Astrocyte (in vitro differentiated cells and primary cell): ENCODE results near the gene CABLES2. TPM values are rescaled to one million over a fixed set of nuclear protein-coding genes. Genes with fewer than 3 reads are reported as not detected.

Experiments used
- DNase-seq: peaks from one replicate; pipeline ENCODE4 v3.0.0-alpha.2; 2010; ENCODE audit warnings: low read depth
- FAIRE-seq: peaks from 2 replicates; lab custom pipeline; 2011; peaks lifted over from hg19 to GRCh38; lab: Jason Lieb, UNC
- H2AFZ ChIP-seq: 2 replicates; pipeline ENCODE4 v1.6.0; 2012; ENCODE audit warnings: low read depth, low read length, inconsistent platforms
- H3K27ac ChIP-seq: 2 replicates; pipeline ENCODE4 v1.5.1; 2011; ENCODE audit warnings: low read depth, low read length, inconsistent platforms
- H3K27me3 ChIP-seq: 2 replicates; pipeline ENCODE4 v1.6.0; 2011; ENCODE audit warnings: low read length, inconsistent platforms; ENCODE audit not compliant: insufficient read depth
- H3K36me3 ChIP-seq: 2 replicates; pipeline ENCODE4 v1.5.1; 2011; ENCODE audit warnings: low read length, inconsistent platforms; ENCODE audit not compliant: insufficient read depth
- H3K4me1 ChIP-seq: 2 replicates; pipeline ENCODE4 v1.5.1; 2011; ENCODE audit warnings: low read length, inconsistent platforms; ENCODE audit not compliant: insufficient read depth
- H3K4me2 ChIP-seq: 2 replicates; pipeline ENCODE4 v1.6.0; 2012; ENCODE audit warnings: low read length, inconsistent platforms
- H3K4me3 ChIP-seq: 2 replicates; pipeline ENCODE4 v1.5.1; 2011; ENCODE audit warnings: low read depth, mild to moderate bottlenecking, low read length, inconsistent platforms; ENCODE audit not compliant: insufficient read depth
- H3K79me2 ChIP-seq: 2 replicates; pipeline ENCODE4 v1.6.0; 2012; ENCODE audit warnings: mild to moderate bottlenecking, low read length, inconsistent platforms; ENCODE audit not compliant: insufficient read depth
- H3K9ac ChIP-seq: 2 replicates; pipeline ENCODE4 v1.6.0; 2012; ENCODE audit warnings: mild to moderate bottlenecking, low read length, inconsistent platforms
- H3K9me3 ChIP-seq: 2 replicates; pipeline ENCODE4 v1.5.1; 2012; ENCODE audit warnings: low read depth, mild to moderate bottlenecking, low read length, inconsistent platforms; ENCODE audit not compliant: insufficient read depth
- H4K20me1 ChIP-seq: 2 replicates; pipeline ENCODE4 v1.6.0; 2012; ENCODE audit warnings: low read length, inconsistent platforms; ENCODE audit not compliant: insufficient read depth
- H3K27ac Mint-ChIP-seq: one replicate; pipeline ENCODE4 v1.8.0; 2021; ENCODE audit warnings: mild to moderate bottlenecking, mixed read lengths; ENCODE audit not compliant: unreplicated experiment
- H3K27me3 Mint-ChIP-seq: one replicate; pipeline ENCODE4 v1.8.0; 2021; ENCODE audit warnings: low read depth, mixed read lengths; ENCODE audit not compliant: unreplicated experiment
- H3K36me3 Mint-ChIP-seq: one replicate; pipeline ENCODE4 v1.8.0; 2021; ENCODE audit warnings: low read depth, mixed read lengths; ENCODE audit not compliant: unreplicated experiment
- H3K4me1 Mint-ChIP-seq: one replicate; pipeline ENCODE4 v1.8.0; 2021; ENCODE audit warnings: low read depth, mixed read lengths; ENCODE audit not compliant: unreplicated experiment
- H3K4me3 Mint-ChIP-seq: one replicate; pipeline ENCODE4 v1.8.0; 2021; ENCODE audit warnings: mild to moderate bottlenecking, moderate library complexity, mixed read lengths; ENCODE audit not compliant: unreplicated experiment
- H3K9me3 Mint-ChIP-seq: one replicate; pipeline ENCODE4 v1.8.0; 2021; ENCODE audit warnings: mild to moderate bottlenecking, mixed read lengths; ENCODE audit not compliant: unreplicated experiment
- CTCF ChIP-seq: IDR thresholded peaks from 2 replicates; pipeline ENCODE4 v1.5.1; 2011; ENCODE audit warnings: low read depth, mild to moderate bottlenecking, inconsistent platforms, low read length, moderate library complexity; ENCODE audit not compliant: insufficient read depth
- EZH2 ChIP-seq: IDR thresholded peaks from 2 replicates; pipeline ENCODE4 v1.6.1; 2012; ENCODE audit warnings: mild to moderate bottlenecking, low read length, inconsistent platforms; ENCODE audit not compliant: insufficient read depth
- total RNA-seq: library from RNA; stranded (reverse); gene quantifications from 2 replicates; pipeline ENCODE4 v1.2.1, GENCODE V29; 2021

CABLES2 gene
- total RNA-seq, 1 donor from 2014 or later: 4.4 TPM

- FAIRE-seq (no peak), DNase-seq (no peak)
- Histone ChIP-seq H3K4me1 (peaks cover 45% of the 10 kb centered on the region), H4K20me1 (peaks cover 27% of the 10 kb centered on the region), H3K9ac (no peak overlapping the region), H3K79me2 (peaks cover 3% of the 10 kb centered on the region), H3K4me3 (no peak overlapping the region), H3K36me3 (no peaks in the 10 kb centered on the region), H3K4me2 (peak overlapping the region; percentile 79), H2AFZ (no peak overlapping the region), H3K27me3 (peaks cover 3% of the 10 kb centered on the region), H3K27ac (no peak overlapping the region), H3K9me3 (no peaks in the 10 kb centered on the region)
- Mint-ChIP-seq H3K27ac (no peak overlapping the region), H3K4me3 (no peak overlapping the region), H3K36me3 (no peaks in the 10 kb centered on the region), H3K27me3 (no peaks in the 10 kb centered on the region), H3K4me1 (peaks cover 24% of the 10 kb centered on the region), H3K9me3 (no peaks in the 10 kb centered on the region)
- TF ChIP-seq EZH2: no peak
- TF ChIP-seq CTCF: no peak
These were observed 36.1 kb downstream of the CABLES2 start for GRCh38 chr20:62370807-62371587.

- H3K27me3 Mint-ChIP-seq: no peaks in the 10 kb centered on the region
- no peaks in the 10 kb centered on the region for H3K36me3 Mint-ChIP-seq
- no peak overlapping the region for H3K4me3 ChIP-seq
- no peak overlapping the region for H3K4me3 Mint-ChIP-seq
- no peak overlapping the region for H3K27ac Mint-ChIP-seq
- H4K20me1 ChIP-seq: peaks cover 33% of the 10 kb centered on the region
- peaks cover 5% of the 10 kb centered on the region for H3K79me2 ChIP-seq
- H3K4me1 ChIP-seq: peaks cover 51% of the 10 kb centered on the region
- H3K27ac ChIP-seq: no peak overlapping the region
- DNase-seq (peak; percentile 82), FAIRE-seq (no peak)
- TF ChIP-seq EZH2 (no peak), CTCF (no peak)
- peak overlapping the region; percentile 79 for H3K4me2 ChIP-seq
- no peak overlapping the region for H2AFZ ChIP-seq
- H3K27me3 ChIP-seq: peaks cover 3% of the 10 kb centered on the region
- no peaks in the 10 kb centered on the region for H3K9me3 ChIP-seq
- no peak overlapping the region for H3K9ac ChIP-seq
- peaks cover 25% of the 10 kb centered on the region for H3K4me1 Mint-ChIP-seq
- no peaks in the 10 kb centered on the region for H3K9me3 Mint-ChIP-seq
- H3K36me3 ChIP-seq: no peaks in the 10 kb centered on the region
These were observed 36.8 kb downstream of the CABLES2 start for GRCh38 chr20:62370115-62370806.

GRCh38 chr20:62369815-62370114 is 37.3 kb downstream of the CABLES2 start:
- FAIRE-seq (no peak), DNase-seq (no peak)
- no peaks in the 10 kb centered on the region for H3K36me3 Mint-ChIP-seq
- no peaks in the 10 kb centered on the region for H3K36me3 ChIP-seq
- H3K27me3 ChIP-seq: peaks cover 3% of the 10 kb centered on the region
- H3K4me3 ChIP-seq: no peak overlapping the region
- H3K4me1 Mint-ChIP-seq: peaks cover 27% of the 10 kb centered on the region
- no peak for TF ChIP-seq EZH2
- TF ChIP-seq CTCF: no peak
- H3K4me2 ChIP-seq: peak overlapping the region; percentile 79
- peaks cover 34% of the 10 kb centered on the region for H4K20me1 ChIP-seq
- H3K4me3 Mint-ChIP-seq: no peak overlapping the region
- H3K9me3 ChIP-seq: no peaks in the 10 kb centered on the region
- peak overlapping the region; percentile 15 for H3K9ac ChIP-seq
- no peak overlapping the region for H2AFZ ChIP-seq
- H3K9me3 Mint-ChIP-seq: no peaks in the 10 kb centered on the region
- H3K27ac ChIP-seq: no peak overlapping the region
- H3K4me1 ChIP-seq: peaks cover 51% of the 10 kb centered on the region
- no peaks in the 10 kb centered on the region for H3K27me3 Mint-ChIP-seq
- no peak overlapping the region for H3K27ac Mint-ChIP-seq
- peaks cover 6% of the 10 kb centered on the region for H3K79me2 ChIP-seq
